ENCODE measurements around the gene ECE1.

GRCh38 chr1:21262293-21263051, 27.8 kb downstream of the ECE1 start:
- TF ChIP-seq CTCF (IDR thresholded peaks at IDR 0.05; ENCODE audit: insufficient read depth, low read length, poor library complexity, severe bottlenecking) (no peak), EZH2phosphoT487 (conservative IDR thresholded peaks at IDR 0.05; ENCODE audit: low read length) (no peak)

All from SU-DHL-6 (cell line).